SK-N-SH treated with all-trans-retinoic acid at 6 μM for 48 hours (cell line): ENCODE data around the gene IQCM.

Source experiments
- ATAC-seq: fragments of 200-7000 bp; cut with Tn5 transposase; 3 replicates; pipeline ENCODE4 v1.9.1; 2020; ENCODE audit warnings: mild to moderate bottlenecking, moderate library complexity
- ARNTL ChIP-seq: fragments of 450-650 bp; formaldehyde crosslinking; IDR thresholded peaks from 2 replicates; pipeline ENCODE4 v1.5.0; 2020; ENCODE audit warnings: low read depth, mild to moderate bottlenecking, moderate library complexity, borderline replicate concordance
- BACH2 ChIP-seq: fragments of 250-450 bp; sonication (Bioruptor Pico); IDR thresholded peaks from 2 replicates; pipeline ENCODE4 v1.9.0; 2021; ENCODE audit warnings: mild to moderate bottlenecking, borderline replicate concordance
- CREB5 ChIP-seq: fragments of 250-450 bp; sonication (Bioruptor Pico); IDR thresholded peaks from 2 replicates; pipeline ENCODE4 v1.5.1; 2020; ENCODE audit warnings: low read depth, mild to moderate bottlenecking, moderate library complexity
- CSDC2 ChIP-seq: fragments of 250-450 bp; sonication (Bioruptor Pico); IDR thresholded peaks from 2 replicates; pipeline ENCODE4 v1.5.0; 2020; ENCODE audit warnings: mild to moderate bottlenecking, moderate library complexity
- ESRRG ChIP-seq: fragments of 250-450 bp; sonication (Bioruptor Pico); IDR thresholded peaks from 2 replicates; pipeline ENCODE4 v1.6.1; 2021; ENCODE audit warnings: mild to moderate bottlenecking
- GLIS3 ChIP-seq: fragments of 250-450 bp; sonication (Bioruptor Pico); IDR thresholded peaks from 2 replicates; pipeline ENCODE4 v1.5.0; 2020; ENCODE audit warnings: mild to moderate bottlenecking, moderate library complexity
- ISL1 ChIP-seq: fragments of 250-450 bp; sonication (Bioruptor Pico); IDR thresholded peaks from 2 replicates; pipeline ENCODE4 v2.1.2; 2022; ENCODE audit warnings: mild to moderate bottlenecking, moderate library complexity
- OSR1 ChIP-seq: fragments of 250-450 bp; sonication (Bioruptor Pico); IDR thresholded peaks from 2 replicates; pipeline ENCODE4 v1.8.0; 2022; ENCODE audit warnings: moderate library complexity, mild to moderate bottlenecking, inconsistent platforms
- PPARA ChIP-seq: fragments of 250-450 bp; sonication (Bioruptor Pico); IDR thresholded peaks from 2 replicates; pipeline ENCODE4 v1.5.0; 2020; ENCODE audit warnings: mild to moderate bottlenecking, borderline replicate concordance
- RARB ChIP-seq: fragments of 250-450 bp; sonication (Bioruptor Pico); IDR thresholded peaks from 2 replicates; pipeline ENCODE4 v1.8.0; 2021; ENCODE audit warnings: mild to moderate bottlenecking, moderate library complexity
- SNAI2 ChIP-seq: fragments of 250-450 bp; sonication (Bioruptor Pico); IDR thresholded peaks from 2 replicates; pipeline ENCODE4 v1.5.0; 2020; ENCODE audit warnings: mild to moderate bottlenecking, moderate library complexity
- TCF4 ChIP-seq: fragments of 250-450 bp; sonication (Bioruptor Pico); IDR thresholded peaks from 2 replicates; pipeline ENCODE4 v1.8.0; 2021; ENCODE audit warnings: mild to moderate bottlenecking, moderate library complexity, borderline replicate concordance
- TOX ChIP-seq: fragments of 250-450 bp; sonication (Bioruptor Pico); IDR thresholded peaks from 2 replicates; pipeline ENCODE4 v1.8.0; 2021; ENCODE audit warnings: mild to moderate bottlenecking, moderate library complexity, borderline replicate concordance
- TSHZ2 ChIP-seq: fragments of 250-450 bp; sonication (Bioruptor Pico); IDR thresholded peaks from 2 replicates; pipeline ENCODE4 v1.5.0; 2020; ENCODE audit warnings: mild to moderate bottlenecking, moderate library complexity
- ZC3H10 ChIP-seq: fragments of 250-450 bp; sonication (Bioruptor Pico); IDR thresholded peaks from 2 replicates; pipeline ENCODE4 v1.5.1; 2021; ENCODE audit warnings: mild to moderate bottlenecking, moderate library complexity
- ZFP3 ChIP-seq: fragments of 250-450 bp; sonication (Bioruptor Pico); IDR thresholded peaks from 2 replicates; pipeline ENCODE4 v1.5.0; 2020; ENCODE audit warnings: mild to moderate bottlenecking, moderate library complexity
- ZFP30 ChIP-seq: fragments of 450-650 bp; formaldehyde crosslinking; IDR thresholded peaks from 2 replicates; pipeline ENCODE4 v1.5.0; 2022; ENCODE audit warnings: mild to moderate bottlenecking, moderate library complexity
- ZNF565 ChIP-seq: fragments of 450-650 bp; formaldehyde crosslinking; conservative IDR thresholded peaks from 2 replicates; pipeline ENCODE4 v1.5.0; 2020; ENCODE audit warnings: low read depth, mild to moderate bottlenecking, moderate library complexity
- ZNF70 ChIP-seq: fragments of 450-650 bp; formaldehyde crosslinking; IDR thresholded peaks from 2 replicates; pipeline ENCODE4 v1.5.0; 2020; ENCODE audit warnings: mild to moderate bottlenecking, moderate library complexity
- ZNF8 ChIP-seq: fragments of 450-650 bp; formaldehyde crosslinking; IDR thresholded peaks from 2 replicates; pipeline ENCODE4 v1.5.0; 2020; ENCODE audit warnings: mild to moderate bottlenecking, moderate library complexity
- TF ChIP-seq, protein P1 (sequence below): fragments of 250-450 bp; sonication (Bioruptor Pico); IDR thresholded peaks from 2 replicates; pipeline ENCODE4 v1.5.1; 2021; ENCODE audit warnings: mild to moderate bottlenecking, moderate library complexity
- TF ChIP-seq, protein P2 (sequence below): fragments of 250-450 bp; sonication (Bioruptor Pico); IDR thresholded peaks from 2 replicates; pipeline ENCODE4 v1.8.0; 2021; ENCODE audit warnings: low read depth, mild to moderate bottlenecking, moderate library complexity, borderline replicate concordance
- TF ChIP-seq, protein P3 (sequence below): fragments of 250-450 bp; sonication (Bioruptor Pico); IDR thresholded peaks from 2 replicates; pipeline ENCODE4 v1.8.0; 2020; ENCODE audit warnings: mild to moderate bottlenecking, moderate library complexity, borderline replicate concordance

Gene IQCM

GRCh38 chr4:149831656-149832208 lies 16.1 kb upstream of the IQCM start (continued):
- TF ChIP-seq, protein P1, sequence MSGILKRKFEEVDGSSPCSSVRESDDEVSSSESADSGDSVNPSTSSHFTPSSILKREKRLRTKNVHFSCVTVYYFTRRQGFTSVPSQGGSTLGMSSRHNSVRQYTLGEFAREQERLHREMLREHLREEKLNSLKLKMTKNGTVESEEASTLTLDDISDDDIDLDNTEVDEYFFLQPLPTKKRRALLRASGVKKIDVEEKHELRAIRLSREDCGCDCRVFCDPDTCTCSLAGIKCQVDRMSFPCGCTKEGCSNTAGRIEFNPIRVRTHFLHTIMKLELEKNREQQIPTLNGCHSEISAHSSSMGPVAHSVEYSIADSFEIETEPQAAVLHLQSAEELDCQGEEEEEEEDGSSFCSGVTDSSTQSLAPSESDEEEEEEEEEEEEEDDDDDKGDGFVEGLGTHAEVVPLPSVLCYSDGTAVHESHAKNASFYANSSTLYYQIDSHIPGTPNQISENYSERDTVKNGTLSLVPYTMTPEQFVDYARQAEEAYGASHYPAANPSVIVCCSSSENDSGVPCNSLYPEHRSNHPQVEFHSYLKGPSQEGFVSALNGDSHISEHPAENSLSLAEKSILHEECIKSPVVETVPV (CRISPR knock-in tag), result no peak
- no peak for TF ChIP-seq ESRRG (CRISPR knock-in tag)

DNA sequence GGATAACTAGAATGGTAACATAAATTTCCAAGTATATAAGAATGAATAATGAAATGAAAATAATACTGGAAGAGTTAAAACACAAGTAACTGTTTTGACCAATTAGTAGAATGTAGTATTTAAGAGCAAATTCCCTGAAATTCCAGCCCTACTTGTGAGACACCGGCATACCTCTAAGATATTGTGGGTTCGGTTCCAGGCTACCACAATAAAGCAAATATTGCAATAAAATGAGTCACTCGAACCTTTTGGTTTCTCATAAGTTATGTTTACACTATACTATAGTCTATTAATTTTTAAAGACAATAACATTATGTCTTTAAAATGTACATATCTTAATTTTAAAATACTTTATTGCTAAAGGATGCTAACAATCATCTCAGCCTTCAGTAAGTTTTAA lies 15.2 kb upstream of the IQCM start:
- TF ChIP-seq ARNTL (no peak), TCF4 (CRISPR knock-in tag) (no peak), RARB (no peak), CSDC2 (CRISPR knock-in tag) (no peak), TOX (no peak), ZFP3 (no peak), TSHZ2 (CRISPR knock-in tag) (no peak), ZNF8 (no peak), SNAI2 (CRISPR knock-in tag) (no peak), OSR1 (CRISPR knock-in tag) (no peak), CREB5 (CRISPR knock-in tag) (no peak), ZFP30 (CRISPR knock-in tag) (no peak), ZC3H10 (CRISPR knock-in tag) (no peak), ZNF70 (no peak), ZNF565 (CRISPR knock-in tag) (no peak), BACH2 (CRISPR knock-in tag) (no peak), GLIS3 (CRISPR knock-in tag) (no peak)
- TF ChIP-seq, protein P2, sequence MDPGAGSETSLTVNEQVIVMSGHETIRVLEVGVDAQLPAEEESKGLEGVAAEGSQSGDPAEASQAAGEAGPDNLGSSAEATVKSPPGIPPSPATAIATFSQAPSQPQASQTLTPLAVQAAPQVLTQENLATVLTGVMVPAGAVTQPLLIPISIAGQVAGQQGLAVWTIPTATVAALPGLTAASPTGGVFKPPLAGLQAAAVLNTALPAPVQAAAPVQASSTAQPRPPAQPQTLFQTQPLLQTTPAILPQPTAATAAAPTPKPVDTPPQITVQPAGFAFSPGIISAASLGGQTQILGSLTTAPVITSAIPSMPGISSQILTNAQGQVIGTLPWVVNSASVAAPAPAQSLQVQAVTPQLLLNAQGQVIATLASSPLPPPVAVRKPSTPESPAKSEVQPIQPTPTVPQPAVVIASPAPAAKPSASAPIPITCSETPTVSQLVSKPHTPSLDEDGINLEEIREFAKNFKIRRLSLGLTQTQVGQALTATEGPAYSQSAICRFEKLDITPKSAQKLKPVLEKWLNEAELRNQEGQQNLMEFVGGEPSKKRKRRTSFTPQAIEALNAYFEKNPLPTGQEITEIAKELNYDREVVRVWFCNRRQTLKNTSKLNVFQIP (CRISPR knock-in tag), result no peak
- TF ChIP-seq, protein P3, sequence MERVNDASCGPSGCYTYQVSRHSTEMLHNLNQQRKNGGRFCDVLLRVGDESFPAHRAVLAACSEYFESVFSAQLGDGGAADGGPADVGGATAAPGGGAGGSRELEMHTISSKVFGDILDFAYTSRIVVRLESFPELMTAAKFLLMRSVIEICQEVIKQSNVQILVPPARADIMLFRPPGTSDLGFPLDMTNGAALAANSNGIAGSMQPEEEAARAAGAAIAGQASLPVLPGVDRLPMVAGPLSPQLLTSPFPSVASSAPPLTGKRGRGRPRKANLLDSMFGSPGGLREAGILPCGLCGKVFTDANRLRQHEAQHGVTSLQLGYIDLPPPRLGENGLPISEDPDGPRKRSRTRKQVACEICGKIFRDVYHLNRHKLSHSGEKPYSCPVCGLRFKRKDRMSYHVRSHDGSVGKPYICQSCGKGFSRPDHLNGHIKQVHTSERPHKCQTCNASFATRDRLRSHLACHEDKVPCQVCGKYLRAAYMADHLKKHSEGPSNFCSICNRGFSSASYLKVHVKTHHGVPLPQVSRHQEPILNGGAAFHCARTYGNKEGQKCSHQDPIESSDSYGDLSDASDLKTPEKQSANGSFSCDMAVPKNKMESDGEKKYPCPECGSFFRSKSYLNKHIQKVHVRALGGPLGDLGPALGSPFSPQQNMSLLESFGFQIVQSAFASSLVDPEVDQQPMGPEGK (CRISPR knock-in tag), result no peak
- no peak for ATAC-seq

DNA sequence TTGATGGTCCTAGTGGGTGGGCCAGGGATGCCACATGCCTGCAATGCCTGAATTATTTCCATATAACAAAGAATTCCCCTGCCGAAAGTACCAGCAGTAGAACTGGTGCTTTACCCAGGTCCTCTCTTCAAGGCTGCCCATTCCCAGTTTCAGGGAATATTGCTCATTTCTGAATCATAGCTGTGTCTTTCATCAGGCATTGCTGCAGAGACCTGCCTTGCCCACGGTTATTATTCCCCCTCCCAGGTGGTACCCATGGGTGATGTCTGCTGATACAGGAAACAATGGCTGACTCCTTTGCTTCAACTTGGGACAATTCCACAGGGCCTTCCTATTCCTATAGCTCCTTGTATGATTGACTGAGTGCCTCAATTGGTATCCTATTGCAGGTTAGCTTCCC lies 9.7 kb upstream of the IQCM start:
- ATAC-seq, result no peak
- TF ChIP-seq ISL1 (CRISPR knock-in tag) (no peak), TSHZ2 (CRISPR knock-in tag) (no peak), ZFP30 (CRISPR knock-in tag) (no peak), CREB5 (CRISPR knock-in tag) (no peak), ZFP3 (no peak), OSR1 (CRISPR knock-in tag) (no peak), BACH2 (CRISPR knock-in tag) (no peak), GLIS3 (CRISPR knock-in tag) (no peak), TOX (no peak), PPARA (CRISPR knock-in tag) (no peak), ZNF70 (no peak)
- TF ChIP-seq, protein P2 (CRISPR knock-in tag), result no peak
